ENCODE data around the gene CYP2C8. TPM values are rescaled to one million over a fixed set of nuclear protein-coding genes. Genes with fewer than 3 reads are reported as not detected.

The CYP2C8 gene
- total RNA-seq, 4 donors from 2014 or later, result 0.46 to 1.6 TPM; not detected in 2

DNA sequence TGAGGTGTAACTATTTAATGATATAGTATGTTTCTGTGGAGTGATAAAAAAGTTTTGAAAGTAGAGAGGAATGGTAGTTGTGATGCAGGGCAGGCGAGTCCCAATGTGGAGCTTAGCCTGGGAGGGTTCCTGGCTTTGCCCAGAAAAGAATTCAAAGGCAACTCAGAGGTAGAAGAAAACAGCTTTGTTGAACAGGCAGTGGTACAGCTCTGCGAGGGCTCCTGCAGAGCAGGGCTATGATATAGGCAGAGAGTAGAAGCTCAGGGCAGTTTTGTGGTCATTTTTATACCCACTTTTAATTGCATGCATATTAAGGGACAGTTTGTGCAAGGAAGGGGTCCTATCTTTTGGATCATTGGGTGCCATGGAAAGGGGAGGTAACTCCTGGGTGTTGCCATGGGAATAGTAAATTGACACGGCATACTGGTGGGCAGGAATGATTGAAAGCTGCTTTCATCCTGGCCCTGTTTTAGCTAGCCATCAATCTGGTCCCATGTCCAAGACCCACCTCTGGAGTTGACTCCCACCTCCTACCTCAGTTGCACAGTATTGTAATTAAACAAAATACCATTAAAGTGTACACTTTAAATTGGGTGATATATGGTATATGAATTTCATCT lies 12.4 kb downstream of the CYP2C8 start:
- TF ChIP-seq CTCF (IDR thresholded peaks at IDR 0.05), result no peak
- no peak for DNase-seq (ENCODE audit: low spot score)
- ATAC-seq (ENCODE audit: low FRiP score), result no peak

DNA sequence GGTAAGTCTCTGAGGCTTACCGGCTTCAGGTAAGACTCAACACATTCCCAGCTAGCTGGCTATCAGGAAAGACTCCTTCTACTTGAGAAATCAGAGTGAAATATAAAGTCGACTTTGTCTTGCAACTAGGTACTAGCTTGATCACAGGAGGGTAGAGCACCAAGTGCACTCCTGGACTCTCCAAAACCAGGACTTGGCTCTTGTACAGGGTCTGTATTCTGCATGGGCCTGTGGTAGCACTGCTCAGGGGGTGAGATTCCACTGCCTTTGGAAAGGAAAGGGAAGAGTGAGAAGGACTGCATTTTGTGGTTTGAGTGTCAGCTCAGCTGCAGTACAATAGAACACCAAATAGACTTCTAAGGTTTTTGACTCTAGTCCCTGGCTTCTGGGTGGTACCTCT lies 19.4 kb downstream of the CYP2C8 start:
- DNase-seq (ENCODE audit: low spot score), result no peak
- TF ChIP-seq CTCF (IDR thresholded peaks at IDR 0.05), result no peak
- no peak for ATAC-seq (ENCODE audit: low FRiP score)

DNA sequence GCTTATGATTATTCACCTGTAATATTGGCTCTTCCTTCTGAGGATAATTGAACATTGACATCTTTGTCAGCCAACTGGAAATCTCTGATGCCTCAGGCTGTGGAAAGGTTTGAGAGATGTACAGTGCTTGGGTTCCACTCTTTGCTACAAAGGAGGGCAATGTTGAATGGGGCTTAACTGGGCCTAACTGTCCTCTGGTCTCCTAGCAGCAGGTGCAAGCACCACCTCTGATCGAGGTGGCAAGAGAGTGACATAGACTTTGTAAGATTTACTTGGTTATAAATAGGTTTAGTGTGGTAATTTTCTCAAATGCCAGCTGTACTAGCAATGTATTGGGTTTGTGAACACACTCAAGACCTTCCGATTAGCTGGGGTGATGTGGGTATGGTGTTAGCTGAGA lies 21.1 kb downstream of the CYP2C8 start:
- DNase-seq (ENCODE audit: low spot score), result no peak
- TF ChIP-seq CTCF (IDR thresholded peaks at IDR 0.05), result no peak
- no peak for ATAC-seq (ENCODE audit: low FRiP score)

- DNase-seq (ENCODE audit: low spot score), result no peak
- no peak for ATAC-seq (ENCODE audit: low FRiP score)
- TF ChIP-seq CTCF (IDR thresholded peaks at IDR 0.05), result no peak
Observed at GRCh38 chr10:95039281-95039680, 30.0 kb downstream of the CYP2C8 start.

- ATAC-seq (ENCODE audit: low FRiP score) (no peak), DNase-seq (ENCODE audit: low spot score) (no peak)
- TF ChIP-seq CTCF (IDR thresholded peaks at IDR 0.05), result no peak
Observed at GRCh38 chr10:95035332-95036295, 33.7 kb downstream of the CYP2C8 start.

- DNase-seq (ENCODE audit: low spot score), result no peak
- ATAC-seq (ENCODE audit: low FRiP score), result no peak
- TF ChIP-seq CTCF (IDR thresholded peaks at IDR 0.05), result no peak
Observed at GRCh38 chr10:95034401-95034800, 34.9 kb downstream of the CYP2C8 start.
